ENCODE results near the gene HNRNPA1. TPM values are rescaled to one million over a fixed set of nuclear protein-coding genes. Genes with fewer than 3 reads are reported as not detected.
"Not testable (repeated sequence)": the region's sequence is repeated elsewhere in the genome, so short reads cannot be mapped to it uniquely, and the experiment has no call there.

Gene HNRNPA1
- total and polyA plus RNA-seq, 9 of the 15 experiments (the other 6 are each of a cell fraction or from before 2014, with no cell fraction given), result 1,166 to 2,703 (median 1,815) TPM

GRCh38 chr12:54325442-54326109 is 45.0 kb downstream of the HNRNPA1 start:
- peak overlapping the region; percentile 13; the same call in 1 of the 2 replicates for H2AFZ ChIP-seq (ENCODE audit: low read depth, low read length)
- WGBS (ENCODE audit: insufficient coverage, low coverage, missing lambda C conversion rate), result under 1% methylated on average over 22 of the region's 22 CpGs
- peak; percentile 23; the same call in 1 of the 2 replicates for TF ChIP-seq DNMT1 (IDR thresholded peaks at IDR 0.05)
- TF ChIP-seq CREB3 (tag; conservative IDR thresholded peaks at IDR 0.05; ENCODE audit: low read depth), result peak; percentile 70; the same call in 1 of the 2 replicates
- peak; percentile 38 for TF ChIP-seq PRDM10 (IDR thresholded peaks at IDR 0.05; ENCODE audit: partially characterized antibody)
- TF ChIP-seq TRIM25 (IDR thresholded peaks at IDR 0.05; ENCODE audit: borderline replicate concordance), result 0 out of 2 replicates have a peak, but pooled peaks have one; percentile 20
- TF ChIP-seq ZNF384 (IDR thresholded peaks at IDR 0.05; ENCODE audit: low read depth, low read length), result peak; percentile 65
- peak; percentile 41 for TF ChIP-seq MXD1 (CRISPR knock-in tag; IDR thresholded peaks at IDR 0.05; ENCODE audit: borderline replicate concordance, poor library complexity, severe bottlenecking)
- 0 out of 2 replicates have a peak, but pooled peaks have one; percentile 3 for TF ChIP-seq MAX (CRISPR knock-in tag; IDR thresholded peaks at IDR 0.05)
- TF ChIP-seq MNT (conservative IDR thresholded peaks at IDR 0.05), result peak; percentile 74 to 84
- 0 out of 4 replicates have a peak, but pooled peaks of 1 of the 2 experiments have one; percentile 23 for TF ChIP-seq FOXA3 (CRISPR knock-in tag; conservative IDR thresholded peaks at IDR 0.05 in 1 of 2, IDR thresholded peaks at IDR 0.05 in 1 of 2)

More at GRCh38 chr12:54325442-54326109, 45.0 kb downstream of the HNRNPA1 start:
- POLR2A ChIA-PET, result interaction anchor here (0.7 to 6.7 kb wide), 18 partner anchors 8 to 1643 kb away, joined by 3 to 71 read pairs (median 7); partner anchors contain the start of genes CBX5, HNRNPA1 and NFE2
- H3K27me3 ChIP-seq (ENCODE audit: control insufficient read depth in 2 of 2, insufficient read depth in 2 of 2, low read length in 2 of 2); ATAC-seq; H3K9me1 ChIP-seq (ENCODE audit: control insufficient read depth, insufficient read depth, low read length); H4K20me1 ChIP-seq (replicated peaks; ENCODE audit: control insufficient read depth, insufficient read depth, low read length); FAIRE-seq; H3K9me3 ChIP-seq (replicated peaks; ENCODE audit: control insufficient read depth, insufficient read depth, low read depth, low read length): not testable (repeated sequence)
- Histone ChIP-seq H3K4me2 (ENCODE audit: insufficient read depth, low read length) (peak overlapping the region; percentile 95), H3K4me1 (replicated peaks in 1 of 2; ENCODE audit: control insufficient read depth in 2 of 2, insufficient read depth in 2 of 2, low read length in 2 of 2) (peaks cover 36 to 42% of the 10 kb centered on the region in 2 experiments; a peak in 4 of 5 replicates), H3K9ac (ENCODE audit: insufficient read depth in 1 of 2, low read depth in 2 of 2, low read length in 2 of 2) (peak overlapping the region; percentile 88 to 99), H3K27ac (ENCODE audit: extremely low read depth, low read depth, low read length) (peak overlapping the region; percentile 96), H3K36me3 (ENCODE audit: control insufficient read depth, insufficient read depth, low read length) (peaks cover 21% of the 10 kb centered on the region), H3K4me3 (peak overlapping the region; percentile 70), H3K79me2 (ENCODE audit: control insufficient read depth, insufficient read depth, low read length) (peaks cover 65% of the 10 kb centered on the region)
- CTCF ChIA-PET (ENCODE audit: low intra/inter-chr PET ratio), result interaction anchor here (1.1 to 1.3 kb wide), 3 partner anchors 28 to 54 kb away, joined by 4 to 6 read pairs (median 5); no protein-coding TSS in a partner anchor
- BruUV-seq (replicated peaks), result TSS peak; percentile 84
- peak in 1 of 4 experiments; percentile 62 for DNase-seq (ENCODE audit: extremely low read depth in 1 of 4, low spot score in 3 of 4)
- intact Hi-C loops (cut with micrococcal nuclease) (loop anchor here (2.0 to 5.0 kb wide), 2 partner anchors 19 to 37 kb away; partner anchors contain the start of gene GPR84), in situ Hi-C loops (cut with MboI) (loop anchor here (5.0 kb wide), 1 partner anchor 33 kb away; no protein-coding TSS in a partner anchor)

Data from K562 (cell line).